MG63 (cell line): ENCODE measurements around the gene LAMC3. TPM values are rescaled to one million over a fixed set of nuclear protein-coding genes. Genes with fewer than 3 reads are reported as not detected.
"Not testable (repeated sequence)": the region's sequence is repeated elsewhere in the genome, so short reads cannot be mapped to it uniquely, and the experiment has no call there.

Source experiments
- DNase-seq: peaks from one replicate; pipeline ENCODE4 v3.0.0-alpha.2; 2020
- H3K27me3 ChIP-seq: fragments of 250-450 bp; sonication (Bioruptor Pico); 2 replicates; pipeline ENCODE4 v1.5.1; 2020; ENCODE audit warnings: mild to moderate bottlenecking, moderate library complexity
- H3K36me3 ChIP-seq: fragments of 250-450 bp; sonication (Bioruptor Pico); 2 replicates; pipeline ENCODE4 v1.5.1; 2020; ENCODE audit warnings: mild to moderate bottlenecking, moderate library complexity
- H3K4me3 ChIP-seq: fragments of 250-450 bp; sonication (Bioruptor Pico); 2 replicates; pipeline ENCODE4 v1.5.1; 2020; ENCODE audit warnings: mild to moderate bottlenecking, moderate library complexity
- H3K9me3 ChIP-seq: fragments of 250-450 bp; sonication (Bioruptor Pico); 2 replicates; pipeline ENCODE4 v1.5.1; 2020; ENCODE audit warnings: mild to moderate bottlenecking, moderate library complexity
- total RNA-seq: library from RNA; depleted of rRNA; stranded (reverse); fragments of >200 nt; shearing (Covaris generic); gene quantifications from 2 replicates; pipeline ENCODE4 v1.2.3, GENCODE V29; 2014; ENCODE audit warnings: low replicate concordance

The LAMC3 gene
- total RNA-seq, 1 experiment from 2014 or later, result 0.66 TPM

DNA sequence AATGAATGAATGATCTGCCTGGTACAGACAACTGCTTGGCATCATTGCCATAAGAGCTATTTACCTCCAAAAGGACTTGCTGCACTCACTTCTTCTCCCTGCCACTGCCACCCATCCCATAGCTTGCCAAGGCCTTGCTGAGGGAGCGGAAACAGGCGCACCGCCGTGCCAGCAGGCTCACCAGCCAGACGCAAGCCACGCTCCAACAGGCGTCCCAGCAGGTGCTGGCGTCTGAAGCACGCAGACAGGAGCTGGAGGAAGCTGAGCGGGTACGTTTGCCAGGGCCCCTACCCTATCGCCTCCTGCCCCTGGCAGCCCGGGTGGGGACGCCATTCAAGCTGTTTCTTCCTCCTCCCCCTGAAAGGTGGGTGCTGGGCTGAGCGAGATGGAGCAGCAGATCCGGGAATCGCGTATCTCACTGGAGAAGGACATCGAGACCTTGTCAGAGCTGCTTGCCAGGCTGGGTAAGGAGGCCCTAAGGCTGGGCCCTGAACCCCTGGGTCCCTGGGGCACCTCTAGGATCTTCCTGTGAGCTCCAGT is 78.5 kb downstream of the LAMC3 start:
- Histone ChIP-seq H3K36me3 (no peaks in the 10 kb centered on the region), H3K27me3 (no peaks in the 10 kb centered on the region), H3K4me3 (no peak overlapping the region), H3K9me3 (no peaks in the 10 kb centered on the region)
- no peak for DNase-seq

DNA sequence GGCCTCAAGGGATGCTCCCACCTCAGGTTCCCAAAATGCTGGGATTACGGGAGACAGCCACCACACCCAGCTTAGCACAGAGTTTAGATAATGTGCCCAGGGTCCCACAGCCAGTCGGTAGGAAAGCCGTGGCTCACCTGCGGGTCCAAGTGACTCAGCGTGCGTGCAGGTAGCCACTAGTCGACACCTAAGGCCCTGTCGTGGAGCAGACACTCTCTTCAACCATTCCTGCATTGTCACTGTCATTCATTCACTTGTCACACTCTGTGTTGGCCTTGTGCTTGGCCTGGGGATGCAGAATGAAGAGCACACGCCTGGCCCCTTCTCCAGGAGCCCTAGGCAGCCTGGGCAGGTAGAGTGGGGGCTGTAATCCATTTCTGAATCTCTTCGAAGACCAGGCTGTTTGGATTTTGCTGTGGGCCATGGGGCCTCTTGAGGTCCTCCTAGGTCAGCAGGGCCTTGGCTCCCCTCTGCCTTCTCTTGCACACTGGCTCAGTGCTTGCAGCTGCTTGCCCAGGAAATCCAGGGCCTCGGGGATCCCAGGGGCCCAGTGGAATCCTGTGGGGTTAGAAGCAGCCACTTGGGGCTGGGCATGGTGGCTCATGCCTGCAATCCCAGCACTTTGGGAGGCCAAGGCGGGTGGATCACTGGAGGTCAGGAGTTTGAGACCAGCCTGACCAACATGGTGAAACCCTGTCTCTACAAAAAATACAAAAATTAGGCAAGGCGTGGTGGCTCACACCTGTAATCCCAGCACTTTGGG is 81.2 kb downstream of the LAMC3 start:
- Histone ChIP-seq H3K9me3 (no peaks in the 10 kb centered on the region), H3K36me3 (no peaks in the 10 kb centered on the region)
- no peak for DNase-seq

DNA sequence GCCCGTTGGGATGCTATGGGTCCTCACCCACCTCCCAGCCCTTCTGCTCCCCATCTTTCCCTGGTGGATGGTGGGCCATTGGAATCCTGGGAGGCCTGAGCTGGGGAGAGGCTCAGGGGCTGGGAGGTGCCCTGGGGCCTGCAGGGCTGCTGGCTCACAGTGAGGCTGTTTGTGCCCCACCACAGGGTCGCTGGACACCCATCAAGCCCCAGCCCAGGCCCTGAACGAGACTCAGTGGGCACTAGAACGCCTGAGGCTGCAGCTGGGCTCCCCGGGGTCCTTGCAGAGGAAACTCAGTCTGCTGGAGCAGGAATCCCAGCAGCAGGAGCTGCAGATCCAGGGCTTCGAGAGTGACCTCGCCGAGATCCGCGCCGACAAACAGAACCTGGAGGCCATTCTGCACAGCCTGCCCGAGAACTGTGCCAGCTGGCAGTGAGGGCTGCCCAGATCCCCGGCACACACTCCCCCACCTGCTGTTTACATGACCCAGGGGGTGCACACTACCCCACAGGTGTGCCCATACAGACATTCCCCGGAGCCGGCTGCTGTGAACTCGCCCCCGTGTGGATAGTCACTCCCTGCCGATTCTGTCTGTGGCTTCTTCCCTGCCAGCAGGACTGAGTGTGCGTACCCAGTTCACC is 82.5 kb downstream of the LAMC3 start:
- Histone ChIP-seq H3K36me3 (no peaks in the 10 kb centered on the region), H3K9me3 (no peaks in the 10 kb centered on the region), H3K27me3 (no peaks in the 10 kb centered on the region), H3K4me3 (no peak overlapping the region)
- no peak for DNase-seq

More for the DNA sequence above, 81.2 kb downstream of the LAMC3 start:
- Histone ChIP-seq H3K27me3 (no peaks in the 10 kb centered on the region), H3K4me3 (no peak overlapping the region)

DNA sequence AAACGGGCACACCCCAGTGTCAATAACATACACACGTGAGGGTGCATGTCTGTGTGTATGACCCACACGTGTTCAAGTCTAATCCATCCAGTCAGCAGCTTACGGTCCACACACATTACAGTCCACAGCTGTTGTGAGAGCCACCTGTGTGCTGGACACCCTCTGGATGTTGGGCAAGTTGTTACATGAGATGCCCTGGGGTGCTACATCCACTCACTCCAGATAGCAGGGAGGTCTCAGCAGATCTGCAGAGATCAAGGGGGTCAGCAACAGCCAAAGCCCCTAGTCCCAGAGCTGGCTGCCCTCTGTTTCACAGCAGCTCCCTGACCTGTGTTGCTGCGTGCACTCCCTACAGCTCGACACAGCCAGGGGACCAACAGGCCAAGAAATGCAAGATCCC is 83.1 kb downstream of the LAMC3 start:
- H3K36me3 ChIP-seq, result no peaks in the 10 kb centered on the region
- H3K27me3 ChIP-seq, result no peaks in the 10 kb centered on the region
- H3K9me3 ChIP-seq, result no peaks in the 10 kb centered on the region
- H3K4me3 ChIP-seq, result no peak overlapping the region
- no peak for DNase-seq

DNA sequence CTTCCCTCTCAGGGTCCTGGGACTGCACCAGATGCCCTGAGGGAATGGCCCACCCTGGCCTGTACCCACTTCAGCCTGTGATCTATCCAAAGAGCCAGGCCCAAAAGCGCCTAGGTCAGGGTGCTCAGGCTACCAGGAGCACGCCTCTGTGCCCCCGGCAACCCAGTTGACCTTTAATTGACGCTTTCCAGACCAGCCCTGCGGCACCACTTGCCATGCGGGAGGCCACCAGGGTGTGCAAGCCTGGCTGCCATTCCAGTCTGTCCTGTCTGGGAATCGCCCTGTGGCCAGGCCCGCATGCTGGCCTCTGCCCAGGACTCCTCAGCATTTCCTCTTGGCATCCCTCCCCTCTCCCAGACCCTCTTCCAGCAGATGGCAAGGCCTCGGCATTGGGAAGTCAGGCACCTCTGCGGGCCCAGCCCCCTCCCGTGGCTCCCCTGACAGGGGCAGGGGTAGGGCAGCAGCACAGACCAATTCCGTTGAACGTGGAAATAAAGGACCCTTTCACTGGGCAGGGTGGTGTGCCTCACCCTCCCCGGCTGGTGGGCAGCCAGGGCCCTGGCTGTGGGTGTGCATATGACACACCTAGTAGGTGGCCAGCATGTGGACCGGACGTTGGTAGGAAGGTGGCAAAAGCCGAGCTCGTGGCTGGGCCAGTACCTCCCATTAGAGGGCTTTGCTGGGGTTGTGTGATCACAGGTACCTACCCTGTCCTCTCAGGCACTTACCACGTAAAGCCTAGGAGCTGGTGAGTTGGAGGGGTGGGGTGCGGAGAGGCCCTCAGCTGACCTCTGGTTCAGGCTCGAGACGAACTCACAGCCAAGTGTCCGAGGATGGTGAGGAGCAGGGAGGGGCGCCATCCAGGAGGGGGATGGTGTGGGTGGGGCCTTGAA is 83.8 kb downstream of the LAMC3 start:
- DNase-seq, result no peak

DNA sequence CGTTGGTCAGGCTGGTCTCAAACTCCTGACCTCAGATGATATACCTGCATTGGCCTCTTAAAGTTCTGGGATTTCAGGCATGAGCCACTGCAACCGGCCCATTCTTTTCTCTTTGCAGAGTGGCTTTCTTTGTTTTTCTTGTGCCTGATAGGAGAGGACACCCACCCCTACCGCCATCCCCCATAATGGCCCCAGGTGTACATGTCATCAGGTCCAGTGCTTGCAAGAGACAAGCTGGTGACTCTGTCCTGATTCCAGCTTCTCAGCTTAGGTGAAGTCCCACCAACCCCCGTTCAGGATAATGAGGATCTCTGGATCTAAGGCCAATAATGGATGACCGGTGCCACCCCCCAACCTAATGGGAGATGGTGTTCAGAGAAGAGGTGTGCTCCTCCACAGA is 85.0 kb downstream of the LAMC3 start:
- no peaks in the 10 kb centered on the region for H3K9me3 ChIP-seq
- H3K36me3 ChIP-seq, result no peaks in the 10 kb centered on the region
- no peak overlapping the region for H3K4me3 ChIP-seq
- H3K27me3 ChIP-seq, result no peaks in the 10 kb centered on the region
- DNase-seq, result no peak

More for the DNA sequence above, 83.8 kb downstream of the LAMC3 start:
- Histone ChIP-seq H3K4me3 (no peak overlapping the region), H3K9me3 (no peaks in the 10 kb centered on the region), H3K36me3 (no peaks in the 10 kb centered on the region), H3K27me3 (no peaks in the 10 kb centered on the region)

DNA sequence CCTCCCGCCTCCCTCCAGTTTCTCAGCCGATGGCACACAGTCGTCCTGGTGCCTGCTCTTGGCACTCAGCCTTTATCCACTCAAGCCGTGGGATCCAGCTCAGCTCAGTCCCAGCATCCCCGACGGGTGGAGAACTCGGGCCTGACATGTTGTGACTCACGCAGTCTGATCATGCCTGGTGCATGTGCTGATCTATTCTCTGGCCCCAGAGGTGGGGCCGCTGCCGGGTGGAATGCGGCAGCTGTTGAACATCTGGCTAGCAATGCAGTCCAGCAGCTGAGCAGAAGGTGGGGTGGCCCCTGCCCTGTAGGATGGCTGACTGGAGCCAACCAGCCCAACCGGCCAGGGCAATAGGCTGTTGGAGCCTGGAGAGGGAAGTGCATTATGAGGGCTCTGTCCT is 85.6 kb downstream of the LAMC3 start:
- DNase-seq, result peak; percentile 91
- no peaks in the 10 kb centered on the region for H3K9me3 ChIP-seq
- no peaks in the 10 kb centered on the region for H3K27me3 ChIP-seq
- no peak overlapping the region for H3K4me3 ChIP-seq
- no peaks in the 10 kb centered on the region for H3K36me3 ChIP-seq

DNA sequence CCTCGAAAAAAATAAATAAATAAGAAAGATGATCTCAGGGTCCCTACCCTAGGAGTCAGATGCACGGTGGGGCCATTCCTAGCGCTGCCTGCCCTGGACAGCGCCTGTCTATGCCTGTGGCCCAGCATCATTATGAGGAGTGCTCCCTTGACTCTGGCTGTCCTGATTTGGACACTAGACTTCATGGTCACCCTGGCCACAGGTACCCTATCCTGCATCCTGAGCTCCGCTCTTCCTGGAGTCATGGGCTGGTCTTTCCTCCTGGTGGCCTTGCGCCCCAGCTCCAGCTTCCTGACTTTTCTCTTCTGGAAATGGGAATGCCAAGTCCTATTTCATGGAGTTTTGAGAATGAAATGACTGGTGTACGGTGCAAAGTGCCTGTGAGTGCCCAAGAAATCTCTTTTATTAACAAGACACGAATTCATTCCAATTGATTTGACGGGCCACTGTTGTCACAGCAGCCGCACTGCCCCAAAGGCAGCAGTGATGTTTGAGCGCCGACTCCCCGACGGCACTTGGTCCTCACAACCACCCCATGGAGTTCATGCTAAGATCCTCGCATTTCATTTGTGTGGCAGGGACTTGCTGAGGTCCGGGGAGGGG is 86.8 kb downstream of the LAMC3 start:
- Histone ChIP-seq H3K27me3 (no peaks in the 10 kb centered on the region), H3K9me3 (no peaks in the 10 kb centered on the region), H3K36me3 (no peaks in the 10 kb centered on the region), H3K4me3 (peak overlapping the region; percentile 57)
- DNase-seq, result no peak

DNA sequence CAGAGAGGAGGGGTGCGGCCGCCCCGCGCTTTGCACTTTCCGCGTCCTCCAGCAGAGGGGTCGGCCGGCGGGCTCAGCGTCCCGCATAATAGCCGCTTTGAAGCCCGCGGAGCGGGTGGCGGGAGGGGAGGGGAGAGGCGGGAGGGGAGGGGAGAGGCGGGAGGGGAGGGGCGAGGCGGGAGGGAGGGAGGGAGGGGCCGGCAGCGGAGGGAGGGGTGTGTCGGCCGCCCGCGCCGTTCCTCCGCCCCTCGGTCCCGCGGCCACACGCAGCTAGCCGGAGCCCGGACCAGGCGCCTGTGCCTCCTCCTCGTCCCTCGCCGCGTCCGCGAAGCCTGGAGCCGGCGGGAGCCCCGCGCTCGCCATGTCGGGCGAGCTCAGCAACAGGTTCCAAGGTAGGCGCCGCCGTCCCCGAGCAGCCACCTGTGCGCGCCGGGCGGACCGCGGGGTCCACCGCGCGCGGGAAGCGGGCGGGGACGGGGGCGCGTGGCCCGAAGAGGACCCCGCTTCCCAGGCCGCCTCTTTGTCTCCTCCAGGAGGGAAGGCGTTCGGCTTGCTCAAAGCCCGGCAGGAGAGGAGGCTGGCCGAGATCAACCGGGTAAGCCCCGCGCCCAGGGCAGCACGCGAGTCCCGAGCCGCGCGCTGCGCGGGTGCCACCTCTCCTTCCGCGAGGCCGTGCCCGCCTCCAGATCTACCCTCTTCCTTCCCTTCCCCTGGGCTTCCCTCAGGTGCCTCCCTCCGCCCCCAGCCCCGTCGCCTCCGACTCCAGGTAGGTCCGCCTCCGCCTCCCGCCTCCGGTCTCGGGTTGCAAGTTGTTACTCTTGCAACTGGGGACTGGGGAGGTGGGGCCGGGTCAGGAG is 87.5 kb downstream of the LAMC3 start, which contains the start of gene AIF1L:
AIF1L (plus strand) TSS at position 263 of the 857 bp plus-strand sequence; CDS start at position 362, 99 bp downstream.
- Histone ChIP-seq H3K27me3 (no peaks in the 10 kb centered on the region), H3K36me3 (no peaks in the 10 kb centered on the region; the same call in 1 of the 2 replicates), H3K9me3 (no peaks in the 10 kb centered on the region), H3K4me3 (peak within 1 kb of the TSS; percentile 57)
- peak; percentile 77 for DNase-seq

DNA sequence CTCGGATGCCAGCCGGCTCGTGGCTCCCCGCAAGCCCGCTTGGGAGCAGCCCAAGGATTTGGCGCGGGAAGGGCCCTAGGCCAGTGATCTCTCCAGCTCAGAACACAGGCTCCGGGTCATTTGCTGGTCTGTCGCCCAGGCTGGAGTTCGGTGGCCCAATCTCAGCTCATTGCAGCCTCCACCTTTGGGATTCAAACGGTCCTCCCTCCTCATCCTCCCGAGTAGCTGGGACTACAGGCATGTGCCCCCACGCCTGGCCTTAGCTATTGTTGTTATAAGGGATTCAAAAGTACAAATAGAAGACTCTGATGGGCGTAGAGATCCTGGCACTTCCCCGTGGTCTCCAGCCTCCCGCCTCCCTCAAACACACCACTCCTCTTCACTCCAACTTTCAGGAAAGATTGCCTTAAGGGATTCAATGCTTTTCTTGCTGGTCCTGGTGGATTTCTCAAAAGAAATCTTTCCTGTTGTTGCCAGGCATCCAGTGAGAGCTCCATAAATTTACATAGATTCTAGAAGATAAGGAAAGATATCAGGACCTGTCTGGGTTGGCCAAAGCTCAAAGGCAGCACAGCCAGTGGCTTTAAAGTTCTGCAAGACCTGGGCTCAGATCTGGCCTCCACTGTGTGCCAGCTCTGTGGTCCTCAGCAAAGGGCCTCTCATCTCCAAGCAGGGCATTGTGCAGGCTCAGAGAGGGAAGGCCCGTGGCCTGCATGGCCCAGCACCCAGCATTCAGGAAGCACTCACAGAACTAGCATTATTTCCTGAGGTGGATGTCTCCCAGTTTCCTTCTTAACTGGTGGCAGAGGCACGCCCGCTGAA is 88.4 kb downstream of the LAMC3 start:
- no peaks in the 10 kb centered on the region for H3K9me3 ChIP-seq
- H3K27me3 ChIP-seq, result no peaks in the 10 kb centered on the region
- DNase-seq, result no peak
- H3K36me3 ChIP-seq, result no peaks in the 10 kb centered on the region; the same call in 1 of the 2 replicates
- H3K4me3 ChIP-seq, result peak overlapping the region; percentile 57

DNA sequence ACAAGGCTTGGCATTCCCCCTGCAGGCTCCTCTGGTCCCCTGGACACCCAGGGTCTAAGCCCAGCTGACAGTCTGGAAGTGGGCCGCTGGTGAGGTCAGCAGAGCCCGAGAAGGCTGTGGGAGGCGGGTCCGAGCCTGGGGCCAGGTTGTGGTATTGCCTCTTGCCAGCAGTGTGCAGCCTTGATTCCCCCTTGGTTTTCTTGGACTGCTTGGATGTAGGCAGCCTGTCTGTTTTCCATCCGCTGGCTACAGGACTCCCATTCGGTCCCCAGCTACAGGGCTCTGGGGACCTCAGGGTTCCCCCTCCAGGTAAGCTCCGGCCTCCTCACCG is 88.9 kb downstream of the LAMC3 start:
- no peaks in the 10 kb centered on the region for H3K9me3 ChIP-seq
- H3K4me3 ChIP-seq, result peak overlapping the region; percentile 57
- no peaks in the 10 kb centered on the region; the same call in 1 of the 2 replicates for H3K36me3 ChIP-seq
- no peaks in the 10 kb centered on the region for H3K27me3 ChIP-seq
- peak; percentile 20 for DNase-seq

DNA sequence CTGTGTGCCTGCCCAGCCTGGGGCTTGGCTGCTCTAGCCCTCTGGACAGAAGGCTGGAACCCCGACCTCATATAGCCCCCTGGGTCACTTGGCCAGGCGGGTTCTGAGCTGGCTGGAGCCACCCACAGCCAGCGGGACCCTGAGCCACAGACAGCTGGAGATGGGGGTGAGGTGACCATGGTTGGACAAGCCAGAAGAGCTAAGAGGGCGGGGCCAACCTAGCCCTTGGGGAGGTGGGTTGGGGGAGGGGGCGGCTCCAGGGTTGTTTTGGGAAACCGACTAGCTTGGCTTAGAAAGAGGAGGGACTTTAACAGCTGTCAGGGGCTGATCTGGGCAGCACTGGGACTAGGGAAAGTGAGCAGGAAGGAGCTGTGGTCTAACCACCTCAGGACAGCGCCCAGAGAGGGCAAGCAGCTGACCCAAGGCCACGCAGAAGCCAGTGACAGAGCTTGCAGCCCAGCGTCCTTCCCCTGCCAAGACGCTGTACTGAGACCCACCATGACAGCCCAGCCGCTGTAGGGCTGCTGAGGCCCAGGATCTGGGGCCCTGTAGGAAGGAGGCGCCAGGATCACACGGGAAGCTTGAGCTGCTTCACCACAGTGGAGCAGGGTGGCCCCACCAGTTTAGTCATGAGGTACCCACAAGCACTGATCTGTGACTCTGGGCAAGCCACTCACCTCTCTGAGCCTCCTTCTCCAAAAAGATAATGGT is 89.6 kb downstream of the LAMC3 start:
- no peak for DNase-seq
- no peak overlapping the region for H3K4me3 ChIP-seq
- no peaks in the 10 kb centered on the region; the same call in 1 of the 2 replicates for H3K36me3 ChIP-seq
- H3K27me3 ChIP-seq, result no peaks in the 10 kb centered on the region
- H3K9me3 ChIP-seq, result no peaks in the 10 kb centered on the region

DNA sequence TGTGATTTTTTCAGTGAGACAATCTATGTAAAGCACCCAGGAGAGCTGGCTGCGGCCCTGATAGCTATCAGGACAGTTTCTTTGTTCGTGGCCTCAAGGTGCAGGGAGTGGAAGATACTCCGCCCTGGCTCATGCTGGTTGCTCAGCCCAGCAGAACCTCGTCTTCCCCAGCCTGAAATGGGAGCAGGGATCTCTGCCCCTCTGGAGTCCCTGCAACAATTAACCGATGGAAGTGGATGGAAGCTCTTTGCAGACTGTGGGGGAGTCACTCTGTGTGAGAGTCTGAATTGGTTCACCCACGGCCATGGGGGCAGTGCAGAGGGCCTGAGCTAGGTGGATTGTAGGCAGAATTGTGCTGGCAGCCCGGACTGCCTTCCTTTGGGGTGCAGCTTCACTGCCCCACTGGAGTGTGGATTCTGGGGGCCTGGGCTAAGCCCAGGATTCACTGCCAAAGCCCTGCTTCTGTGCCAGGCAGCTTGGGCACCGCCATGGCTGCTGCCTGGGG is 90.2 kb downstream of the LAMC3 start:
- DNase-seq, result no peak
- H3K4me3 ChIP-seq, result no peak overlapping the region
- H3K9me3 ChIP-seq, result no peaks in the 10 kb centered on the region
- no peaks in the 10 kb centered on the region; the same call in 1 of the 2 replicates for H3K36me3 ChIP-seq
- H3K27me3 ChIP-seq, result no peaks in the 10 kb centered on the region

DNA sequence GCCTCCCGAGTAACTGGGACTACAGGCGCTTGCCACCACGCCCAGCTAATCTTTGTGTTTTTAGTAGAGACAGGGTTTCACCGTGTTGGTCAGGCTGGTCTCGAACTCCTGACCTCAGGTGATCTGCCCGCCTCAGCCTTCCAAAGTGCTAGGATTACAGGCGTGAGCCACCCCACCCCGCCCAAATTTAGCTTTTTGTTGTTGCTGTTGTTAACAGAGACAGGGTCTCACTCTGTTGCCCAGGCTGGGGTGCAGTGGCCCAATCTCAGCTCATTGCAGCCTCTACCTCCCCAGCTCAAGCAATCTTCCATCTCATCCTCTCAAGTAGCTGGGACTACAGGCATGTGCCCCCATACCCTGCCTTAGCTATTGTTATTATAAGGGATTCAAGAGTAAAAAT is 90.9 kb downstream of the LAMC3 start:
- H3K9me3 ChIP-seq, DNase-seq: not testable (repeated sequence)

More for the DNA sequence above, 90.9 kb downstream of the LAMC3 start:
- H3K4me3 ChIP-seq, H3K27me3 ChIP-seq, H3K36me3 ChIP-seq: not testable (repeated sequence)
